Kidney (tissue), 14 donors: Measurements from ENCODE around the gene TLK1. TPM values are rescaled to one million over a fixed set of nuclear protein-coding genes. Genes with fewer than 3 reads are reported as not detected.

ENCODE experiments used
- DNase-seq, 5 donors: peaks; one replicate each; pipeline ENCODE4 v3.0.0-alpha.2; 2013 to 2020
- FAIRE-seq: peaks from 2 replicates; lab custom pipeline; 2012; peaks lifted over from hg19 to GRCh38; lab: Jason Lieb, UNC
- H3K27ac ChIP-seq, 2 donors: one replicate each; pipeline ENCODE4 v1.7.0; 2013; ENCODE audit warnings: low read depth in 2 of 2, low read length in 2 of 2, inconsistent platforms in 1 of 2
- H3K27me3 ChIP-seq: one replicate; pipeline ENCODE4 v1.7.1; 2013; ENCODE audit warnings: low read length, inconsistent platforms; ENCODE audit not compliant: control insufficient read depth, insufficient read depth
- H3K36me3 ChIP-seq, 3 donors: one replicate each; pipeline versions ENCODE4 v1.7.0 to v1.7.1; 2013; ENCODE audit warnings: low read length in 3 of 3, control low read depth in 1 of 3, inconsistent platforms in 1 of 3; ENCODE audit not compliant: insufficient read depth in 3 of 3, control insufficient read depth in 2 of 3
- H3K4me1 ChIP-seq, 3 donors: one replicate each; pipeline versions ENCODE4 v1.7.0 to v1.7.1; 2013; ENCODE audit warnings: low read length in 3 of 3, inconsistent platforms in 1 of 3, low read depth in 1 of 3; ENCODE audit not compliant: control insufficient read depth in 2 of 3, insufficient read depth in 2 of 3
- H3K4me3 ChIP-seq, 3 donors: one replicate each; pipeline versions ENCODE4 v1.7.0 to v1.8.1; 2013; ENCODE audit warnings: low read length in 3 of 3, control low read depth in 1 of 3, inconsistent platforms in 1 of 3
- H3K9ac ChIP-seq, 3 donors: one replicate each; pipeline versions ENCODE4 v1.7.0 to v1.7.1; 2013; ENCODE audit warnings: low read length in 3 of 3, control low read depth in 1 of 3, inconsistent platforms in 1 of 3
- H3K9me3 ChIP-seq, 3 donors: one replicate each; pipeline versions ENCODE4 v1.7.0 to v1.7.1; 2013; ENCODE audit warnings: low read length in 3 of 3, control low read depth in 1 of 3, inconsistent platforms in 1 of 3; ENCODE audit not compliant: control insufficient read depth in 2 of 3, insufficient read depth in 1 of 3
- CTCF ChIP-seq: IDR thresholded peaks from 3 replicates; pipeline ENCODE4 v1.5.1; 2012; ENCODE audit warnings: mild to moderate bottlenecking, moderate library complexity, borderline replicate concordance; ENCODE audit not compliant: insufficient read depth; ENCODE audit errors: extremely low read depth
- intact Hi-C: fragments of 100-400 bp; cut with DNase I; formaldehyde crosslinking; loops from one replicate; pipeline ENCODE4 v1.11.1; 2022
- polyA plus RNA-seq: library from polyadenylated mRNA; stranded (reverse); fragments of 350-450 nt; fragmentation: Illumina TruSeq; extraction: RNeasy Lipid Tissue Mini Kit (QIAGEN cat#74804); gene quantifications from one replicate; pipeline ENCODE4 v1.2.3, GENCODE V29; 2014; ENCODE audit warnings: low read depth, low replicate concordance; ENCODE audit not compliant: insufficient read depth
- total RNA-seq: library from RNA; stranded (reverse); fragmentation: NEBNext Ultra II Directional; extraction: Animal tissue kit (Norgen Biotek cat#: 25700); gene quantifications from one replicate; pipeline ENCODE4 v1.2.1, GENCODE V29; 2021
- donor health status: control.
- donor health status: control.
- donor health status: control.
- donor health status: control.
- donor health status: control.
- donor health status: DM: yes; HTN: yes; CAD: no.
- donor health status: Normal renal cell carcinoma (clear cell type).

The TLK1 gene
- total and polyA plus RNA-seq, 2 donors from 2014 or later, result 12.3 to 80.3 TPM

GRCh38 chr2:171004363-171004762 lies 156.3 kb downstream of the TLK1 start:
- no peaks in the 10 kb centered on the region for H3K9me3 ChIP-seq
- no peak overlapping the region for H3K9ac ChIP-seq
- FAIRE-seq, result no peak
- DNase-seq, result no peak
- intact Hi-C loops, result no loop called here
- no peak for TF ChIP-seq CTCF
- H3K36me3 ChIP-seq, result peaks cover 5 to 11% (median 5%) of the 10 kb centered on the region in 3 donors
- no peak overlapping the region for H3K4me3 ChIP-seq
- H3K27ac ChIP-seq, result no peak overlapping the region
- H3K27me3 ChIP-seq, result no peaks in the 10 kb centered on the region
- H3K4me1 ChIP-seq, result no peaks in the 10 kb centered on the region

- Histone ChIP-seq H3K27me3 (no peaks in the 10 kb centered on the region), H3K36me3 (peaks cover 2 to 16% (median 6%) of the 10 kb centered on the region in 3 donors), H3K4me3 (no peak overlapping the region), H3K9ac (no peak overlapping the region), H3K27ac (no peak overlapping the region), H3K4me1 (no peaks in the 10 kb centered on the region), H3K9me3 (no peaks in the 10 kb centered on the region)
- FAIRE-seq (no peak), DNase-seq (no peak)
- intact Hi-C loops, result no loop called here
- TF ChIP-seq CTCF, result no peak
Observed at GRCh38 chr2:170999654-171000053, 161.0 kb downstream of the TLK1 start.

- no peak for FAIRE-seq
- no peak overlapping the region for H3K27ac ChIP-seq
- no peak for TF ChIP-seq CTCF
Observed at GRCh38 chr2:170997893-170998597, 162.6 kb downstream of the TLK1 start.

More at GRCh38 chr2:170997893-170998597, 162.6 kb downstream of the TLK1 start:
- Histone ChIP-seq H3K4me3 (no peak overlapping the region), H3K27me3 (no peaks in the 10 kb centered on the region), H3K4me1 (no peaks in the 10 kb centered on the region), H3K9me3 (no peaks in the 10 kb centered on the region), H3K36me3 (peaks cover 2 to 14% (median 9%) of the 10 kb centered on the region in 3 donors), H3K9ac (no peak overlapping the region)
- no peak for DNase-seq
- intact Hi-C loops, result no loop called here
